ENCODE results near the gene VPS11. TPM values are rescaled to one million over a fixed set of nuclear protein-coding genes. Genes with fewer than 3 reads are reported as not detected.
A peak's percentile ranks its signal among the peaks of the same experiment; 100 is the strongest.

The VPS11 gene
- total and polyA plus RNA-seq, 7 donors, result 13.4 to 37.0 (median 27.4) TPM

- DNase-seq, result no peak
- Histone ChIP-seq H3K36me3 (peaks cover 3 to 29% (median 7%) of the 10 kb centered on the region in 4 donors), H3K4me1 (peaks cover 0 to 17% (median 16%) of the 10 kb centered on the region in 4 donors), H3K27me3 (no peaks in the 10 kb centered on the region), H3K9me3 (no peaks in the 10 kb centered on the region), H3K27ac (peak overlapping the region in 1 of 4 donors; percentile 81), H3K4me3 (no peak overlapping the region)
- TF ChIP-seq POLR2A (IDR thresholded peaks at IDR 0.05) (no peak), EP300 (IDR thresholded peaks at IDR 0.05) (no peak), CTCF (IDR thresholded peaks at IDR 0.05) (no peak), POLR2AphosphoS5 (IDR thresholded peaks at IDR 0.05) (no peak)
- WGBS, 2 donors, result 21 to 89% methylated on average over 1 of the region's 1 CpG
- intact Hi-C loops (cut with DNase I), result no loop called here
Measured at GRCh38 chr11:119029069-119029339, 38.6 kb upstream of the VPS11 start.

- intact Hi-C loops (cut with DNase I), result no loop called here
- Histone ChIP-seq H3K36me3 (peaks cover 3 to 24% (median 4%) of the 10 kb centered on the region in 4 donors), H3K27ac (peak overlapping the region; percentile 79 to 84 (median 82)), H3K4me3 (peak overlapping the region; percentile 69 to 88 (median 79)), H3K4me1 (peaks cover 0 to 17% (median 16%) of the 10 kb centered on the region in 4 donors), H3K9me3 (no peaks in the 10 kb centered on the region), H3K27me3 (no peaks in the 10 kb centered on the region)
- TF ChIP-seq EP300 (IDR thresholded peaks at IDR 0.05) (no peak), POLR2AphosphoS5 (IDR thresholded peaks at IDR 0.05) (peak in 1 of 4 donors; percentile 14), POLR2A (IDR thresholded peaks at IDR 0.05) (peak in 1 of 2 donors; percentile 46)
- WGBS, 2 donors, result 14 to 49% methylated on average over 10 of the region's 10 CpGs
- peak; percentile 63 for DNase-seq
Measured at GRCh38 chr11:119029340-119030028, 38.1 kb upstream of the VPS11 start.

GRCh38 chr11:119030029-119030328, 37.6 kb upstream of the VPS11 start:
- H3K27me3 ChIP-seq, result no peaks in the 10 kb centered on the region
- intact Hi-C loops (cut with DNase I), result no loop called here
- DNase-seq, result peak; percentile 72
- H3K27ac ChIP-seq, result peak overlapping the region; percentile 79 to 84 (median 82)
- peak overlapping the region; percentile 69 to 88 (median 79) for H3K4me3 ChIP-seq
- no peaks in the 10 kb centered on the region for H3K9me3 ChIP-seq
- TF ChIP-seq POLR2A (IDR thresholded peaks at IDR 0.05), result no peak
- TF ChIP-seq CTCF (IDR thresholded peaks at IDR 0.05), result no peak
- TF ChIP-seq EP300 (IDR thresholded peaks at IDR 0.05), result no peak
- no peak for TF ChIP-seq POLR2AphosphoS5 (IDR thresholded peaks at IDR 0.05)
- H3K36me3 ChIP-seq, result peaks cover 0 to 19% (median under 1%) of the 10 kb centered on the region in 4 donors
- 1 to 5% methylated on average over 13 of the region's 13 CpGs for WGBS, 2 donors
- peaks cover 0 to 17% (median 16%) of the 10 kb centered on the region in 4 donors for H3K4me1 ChIP-seq

GRCh38 chr11:119030329-119031047, 37.1 kb upstream of the VPS11 start, which contains the start of gene SLC37A4:
Gene SLC37A4 (minus strand): TSS chr11:119030877.
- peaks cover 0 to 17% (median 16%) of the 10 kb centered on the region in 4 donors for H3K4me1 ChIP-seq
- intact Hi-C loops (cut with DNase I), result no loop called here
- 0 to 1% methylated on average over 67 of the region's 67 CpGs for WGBS, 2 donors

More at GRCh38 chr11:119030329-119031047, 37.1 kb upstream of the VPS11 start, which contains the start of gene SLC37A4:
- Histone ChIP-seq H3K36me3 (peaks cover 0 to 14% (median 0%) of the 10 kb centered on the region in 4 donors), H3K4me3 (peak within 1 kb of the TSS; percentile 69 to 88 (median 79)), H3K27ac (peak within 1 kb of the TSS; percentile 79 to 84 (median 82)), H3K27me3 (no peaks in the 10 kb centered on the region), H3K9me3 (no peaks in the 10 kb centered on the region)
- peak; percentile 99 for DNase-seq
- peak in 1 of 2 donors; percentile 62 for TF ChIP-seq POLR2A (IDR thresholded peaks at IDR 0.05)
- TF ChIP-seq POLR2AphosphoS5 (IDR thresholded peaks at IDR 0.05), result peak; percentile 45 to 78 (median 64)
- TF ChIP-seq CTCF (IDR thresholded peaks at IDR 0.05), result peak in 1 of 4 experiments; percentile 76
- no peak for TF ChIP-seq EP300 (IDR thresholded peaks at IDR 0.05)
